ENCODE results near the gene DSCAML1. TPM values are rescaled to one million over a fixed set of nuclear protein-coding genes. Genes with fewer than 3 reads are reported as not detected.

Gene DSCAML1
- total RNA-seq, 1 experiment from 2014 or later: 0.90 TPM

- DNase-seq (ENCODE audit: low spot score): no peak
- Mint-ChIP-seq H3K4me3 (no peak overlapping the region), H3K4me1 (peaks cover 27% of the 10 kb centered on the region), H3K27me3 (ENCODE audit: low read depth) (peaks cover 1% of the 10 kb centered on the region; the same call in 1 of the 2 replicates), H3K9me3 (no peaks in the 10 kb centered on the region), H3K27ac (no peak overlapping the region), H3K36me3 (no peaks in the 10 kb centered on the region)
- ATAC-seq: peak; percentile 55
- ChIA-PET POLR2A (no interaction called here), CTCF (interaction anchor here (0.5 to 3.3 kb wide), 8 partner anchors 14 to 219 kb away, joined by 3 to 18 read pairs (median 4); no protein-coding TSS in a partner anchor)
- TF ChIP-seq, protein P1, sequence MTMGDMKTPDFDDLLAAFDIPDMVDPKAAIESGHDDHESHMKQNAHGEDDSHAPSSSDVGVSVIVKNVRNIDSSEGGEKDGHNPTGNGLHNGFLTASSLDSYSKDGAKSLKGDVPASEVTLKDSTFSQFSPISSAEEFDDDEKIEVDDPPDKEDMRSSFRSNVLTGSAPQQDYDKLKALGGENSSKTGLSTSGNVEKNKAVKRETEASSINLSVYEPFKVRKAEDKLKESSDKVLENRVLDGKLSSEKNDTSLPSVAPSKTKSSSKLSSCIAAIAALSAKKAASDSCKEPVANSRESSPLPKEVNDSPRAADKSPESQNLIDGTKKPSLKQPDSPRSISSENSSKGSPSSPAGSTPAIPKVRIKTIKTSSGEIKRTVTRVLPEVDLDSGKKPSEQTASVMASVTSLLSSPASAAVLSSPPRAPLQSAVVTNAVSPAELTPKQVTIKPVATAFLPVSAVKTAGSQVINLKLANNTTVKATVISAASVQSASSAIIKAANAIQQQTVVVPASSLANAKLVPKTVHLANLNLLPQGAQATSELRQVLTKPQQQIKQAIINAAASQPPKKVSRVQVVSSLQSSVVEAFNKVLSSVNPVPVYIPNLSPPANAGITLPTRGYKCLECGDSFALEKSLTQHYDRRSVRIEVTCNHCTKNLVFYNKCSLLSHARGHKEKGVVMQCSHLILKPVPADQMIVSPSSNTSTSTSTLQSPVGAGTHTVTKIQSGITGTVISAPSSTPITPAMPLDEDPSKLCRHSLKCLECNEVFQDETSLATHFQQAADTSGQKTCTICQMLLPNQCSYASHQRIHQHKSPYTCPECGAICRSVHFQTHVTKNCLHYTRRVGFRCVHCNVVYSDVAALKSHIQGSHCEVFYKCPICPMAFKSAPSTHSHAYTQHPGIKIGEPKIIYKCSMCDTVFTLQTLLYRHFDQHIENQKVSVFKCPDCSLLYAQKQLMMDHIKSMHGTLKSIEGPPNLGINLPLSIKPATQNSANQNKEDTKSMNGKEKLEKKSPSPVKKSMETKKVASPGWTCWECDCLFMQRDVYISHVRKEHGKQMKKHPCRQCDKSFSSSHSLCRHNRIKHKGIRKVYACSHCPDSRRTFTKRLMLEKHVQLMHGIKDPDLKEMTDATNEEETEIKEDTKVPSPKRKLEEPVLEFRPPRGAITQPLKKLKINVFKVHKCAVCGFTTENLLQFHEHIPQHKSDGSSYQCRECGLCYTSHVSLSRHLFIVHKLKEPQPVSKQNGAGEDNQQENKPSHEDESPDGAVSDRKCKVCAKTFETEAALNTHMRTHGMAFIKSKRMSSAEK (CRISPR knock-in tag; IDR thresholded peaks at IDR 0.05; ENCODE audit: borderline replicate concordance): no peak
- TF ChIP-seq USF1 (CRISPR knock-in tag; IDR thresholded peaks at IDR 0.05): peak; percentile 72
- TF ChIP-seq, protein P2, sequence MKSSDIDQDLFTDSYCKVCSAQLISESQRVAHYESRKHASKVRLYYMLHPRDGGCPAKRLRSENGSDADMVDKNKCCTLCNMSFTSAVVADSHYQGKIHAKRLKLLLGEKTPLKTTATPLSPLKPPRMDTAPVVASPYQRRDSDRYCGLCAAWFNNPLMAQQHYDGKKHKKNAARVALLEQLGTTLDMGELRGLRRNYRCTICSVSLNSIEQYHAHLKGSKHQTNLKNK (CRISPR knock-in tag; IDR thresholded peaks at IDR 0.05): no peak
- TF ChIP-seq, protein P3, sequence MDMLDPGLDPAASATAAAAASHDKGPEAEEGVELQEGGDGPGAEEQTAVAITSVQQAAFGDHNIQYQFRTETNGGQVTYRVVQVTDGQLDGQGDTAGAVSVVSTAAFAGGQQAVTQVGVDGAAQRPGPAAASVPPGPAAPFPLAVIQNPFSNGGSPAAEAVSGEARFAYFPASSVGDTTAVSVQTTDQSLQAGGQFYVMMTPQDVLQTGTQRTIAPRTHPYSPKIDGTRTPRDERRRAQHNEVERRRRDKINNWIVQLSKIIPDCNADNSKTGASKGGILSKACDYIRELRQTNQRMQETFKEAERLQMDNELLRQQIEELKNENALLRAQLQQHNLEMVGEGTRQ (CRISPR knock-in tag; IDR thresholded peaks at IDR 0.05): peak; percentile 81
Measured at GRCh38 chr11:117600234-117600783, 196.7 kb downstream of the DSCAML1 start.

- Mint-ChIP-seq H3K4me1 (peaks cover 29% of the 10 kb centered on the region), H3K36me3 (no peaks in the 10 kb centered on the region), H3K4me3 (no peak overlapping the region), H3K27me3 (ENCODE audit: low read depth) (no peaks in the 10 kb centered on the region), H3K9me3 (no peaks in the 10 kb centered on the region), H3K27ac (no peak overlapping the region)
- POLR2A ChIA-PET: no interaction called here
- DNase-seq (ENCODE audit: low spot score) (peak; percentile 84), ATAC-seq (peak; percentile 33; the same call in 1 of the 2 replicates)
- CTCF ChIA-PET: interaction anchor here (0.8 to 2.6 kb wide), 4 partner anchors 17 to 171 kb away, joined by 3 to 12 read pairs (median 4); no protein-coding TSS in a partner anchor
- TF ChIP-seq SP1 (CRISPR knock-in tag; conservative IDR thresholded peaks at IDR 0.05) (no peak), NFATC4 (CRISPR knock-in tag; IDR thresholded peaks at IDR 0.05) (no peak), SMAD3 (CRISPR knock-in tag; IDR thresholded peaks at IDR 0.05; ENCODE audit: borderline replicate concordance) (peak; percentile 73; the same call in 1 of the 2 replicates), ZNF425 (CRISPR knock-in tag; conservative IDR thresholded peaks at IDR 0.05) (no peak), TEAD1 (CRISPR knock-in tag; IDR thresholded peaks at IDR 0.05) (0 out of 2 replicates have a peak, but pooled peaks have one; percentile 54), MYBL2 (CRISPR knock-in tag; IDR thresholded peaks at IDR 0.05) (no peak), JUN (CRISPR knock-in tag; IDR thresholded peaks at IDR 0.05) (peak; percentile 36; the same call in 1 of the 2 replicates), ZBTB43 (CRISPR knock-in tag; IDR thresholded peaks at IDR 0.05) (0 out of 2 replicates have a peak, but pooled peaks have one; percentile 19), ZNF138 (CRISPR knock-in tag; conservative IDR thresholded peaks at IDR 0.05) (no peak), ZNF416 (CRISPR knock-in tag; IDR thresholded peaks at IDR 0.05) (no peak), TCF7 (CRISPR knock-in tag; IDR thresholded peaks at IDR 0.05; ENCODE audit: low read depth) (no peak)
- TF ChIP-seq, protein P4, sequence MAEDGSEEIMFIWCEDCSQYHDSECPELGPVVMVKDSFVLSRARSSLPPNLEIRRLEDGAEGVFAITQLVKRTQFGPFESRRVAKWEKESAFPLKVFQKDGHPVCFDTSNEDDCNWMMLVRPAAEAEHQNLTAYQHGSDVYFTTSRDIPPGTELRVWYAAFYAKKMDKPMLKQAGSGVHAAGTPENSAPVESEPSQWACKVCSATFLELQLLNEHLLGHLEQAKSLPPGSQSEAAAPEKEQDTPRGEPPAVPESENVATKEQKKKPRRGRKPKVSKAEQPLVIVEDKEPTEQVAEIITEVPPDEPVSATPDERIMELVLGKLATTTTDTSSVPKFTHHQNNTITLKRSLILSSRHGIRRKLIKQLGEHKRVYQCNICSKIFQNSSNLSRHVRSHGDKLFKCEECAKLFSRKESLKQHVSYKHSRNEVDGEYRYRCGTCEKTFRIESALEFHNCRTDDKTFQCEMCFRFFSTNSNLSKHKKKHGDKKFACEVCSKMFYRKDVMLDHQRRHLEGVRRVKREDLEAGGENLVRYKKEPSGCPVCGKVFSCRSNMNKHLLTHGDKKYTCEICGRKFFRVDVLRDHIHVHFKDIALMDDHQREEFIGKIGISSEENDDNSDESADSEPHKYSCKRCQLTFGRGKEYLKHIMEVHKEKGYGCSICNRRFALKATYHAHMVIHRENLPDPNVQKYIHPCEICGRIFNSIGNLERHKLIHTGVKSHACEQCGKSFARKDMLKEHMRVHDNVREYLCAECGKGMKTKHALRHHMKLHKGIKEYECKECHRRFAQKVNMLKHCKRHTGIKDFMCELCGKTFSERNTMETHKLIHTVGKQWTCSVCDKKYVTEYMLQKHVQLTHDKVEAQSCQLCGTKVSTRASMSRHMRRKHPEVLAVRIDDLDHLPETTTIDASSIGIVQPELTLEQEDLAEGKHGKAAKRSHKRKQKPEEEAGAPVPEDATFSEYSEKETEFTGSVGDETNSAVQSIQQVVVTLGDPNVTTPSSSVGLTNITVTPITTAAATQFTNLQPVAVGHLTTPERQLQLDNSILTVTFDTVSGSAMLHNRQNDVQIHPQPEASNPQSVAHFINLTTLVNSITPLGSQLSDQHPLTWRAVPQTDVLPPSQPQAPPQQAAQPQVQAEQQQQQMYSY (CRISPR knock-in tag; IDR thresholded peaks at IDR 0.05): no peak
- TF ChIP-seq, protein P5, sequence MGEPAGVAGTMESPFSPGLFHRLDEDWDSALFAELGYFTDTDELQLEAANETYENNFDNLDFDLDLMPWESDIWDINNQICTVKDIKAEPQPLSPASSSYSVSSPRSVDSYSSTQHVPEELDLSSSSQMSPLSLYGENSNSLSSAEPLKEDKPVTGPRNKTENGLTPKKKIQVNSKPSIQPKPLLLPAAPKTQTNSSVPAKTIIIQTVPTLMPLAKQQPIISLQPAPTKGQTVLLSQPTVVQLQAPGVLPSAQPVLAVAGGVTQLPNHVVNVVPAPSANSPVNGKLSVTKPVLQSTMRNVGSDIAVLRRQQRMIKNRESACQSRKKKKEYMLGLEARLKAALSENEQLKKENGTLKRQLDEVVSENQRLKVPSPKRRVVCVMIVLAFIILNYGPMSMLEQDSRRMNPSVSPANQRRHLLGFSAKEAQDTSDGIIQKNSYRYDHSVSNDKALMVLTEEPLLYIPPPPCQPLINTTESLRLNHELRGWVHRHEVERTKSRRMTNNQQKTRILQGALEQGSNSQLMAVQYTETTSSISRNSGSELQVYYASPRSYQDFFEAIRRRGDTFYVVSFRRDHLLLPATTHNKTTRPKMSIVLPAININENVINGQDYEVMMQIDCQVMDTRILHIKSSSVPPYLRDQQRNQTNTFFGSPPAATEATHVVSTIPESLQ (CRISPR knock-in tag; IDR thresholded peaks at IDR 0.05): no peak
- TF ChIP-seq, protein P2 (CRISPR knock-in tag; IDR thresholded peaks at IDR 0.05): no peak
Measured at GRCh38 chr11:117597071-117597470, 199.9 kb downstream of the DSCAML1 start.
